ENCODE results near the gene EIF4E3.

- TF ChIP-seq CTCF (conservative IDR thresholded peaks at IDR 0.05) (no peak), EZH2 (IDR thresholded peaks at IDR 0.05; ENCODE audit: low read depth) (no peak)
These were observed 89.2 kb downstream of the EIF4E3 start for GRCh38 chr3:71636001-71636400.
